ENCODE measurements around the gene TDP2.

- TF ChIP-seq ZFP30 (CRISPR knock-in tag; IDR thresholded peaks at IDR 0.05) = no peak
- no peak for TF ChIP-seq ZNF8 (CRISPR knock-in tag; IDR thresholded peaks at IDR 0.05)
- no peak for TF ChIP-seq TCF4 (CRISPR knock-in tag; IDR thresholded peaks at IDR 0.05; ENCODE audit: borderline replicate concordance)
- TF ChIP-seq ARNTL (CRISPR knock-in tag; IDR thresholded peaks at IDR 0.05; ENCODE audit: borderline replicate concordance, low read depth) = no peak
- TF ChIP-seq ZFP3 (CRISPR knock-in tag; IDR thresholded peaks at IDR 0.05) = no peak
- no peak for TF ChIP-seq POU6F1 (CRISPR knock-in tag; IDR thresholded peaks at IDR 0.05; ENCODE audit: borderline replicate concordance, low read depth)
- TF ChIP-seq ZNF565 (CRISPR knock-in tag; conservative IDR thresholded peaks at IDR 0.05; ENCODE audit: low read depth) = no peak
- no peak for TF ChIP-seq CREB5 (CRISPR knock-in tag; IDR thresholded peaks at IDR 0.05; ENCODE audit: low read depth)
- no peak for TF ChIP-seq RARB (CRISPR knock-in tag; IDR thresholded peaks at IDR 0.05)
- no peak for TF ChIP-seq BACH2 (CRISPR knock-in tag; IDR thresholded peaks at IDR 0.05; ENCODE audit: borderline replicate concordance)
- TF ChIP-seq PATZ1 (CRISPR knock-in tag; IDR thresholded peaks at IDR 0.05; ENCODE audit: borderline replicate concordance) = no peak
- no peak for TF ChIP-seq ZNF70 (CRISPR knock-in tag; IDR thresholded peaks at IDR 0.05)
Observed at GRCh38 chr6:24621626-24622289, 44.9 kb downstream of the TDP2 start.
